GM12873 (cell line): ENCODE measurements around the gene CHPT1.

Experiments
- TF ChIP-seq, protein P1 (sequence below): IDR thresholded peaks from 2 replicates; pipeline ENCODE4 v1.5.1; 2012; ENCODE audit warnings: low read depth, mild to moderate bottlenecking, moderate library complexity, low read length, control low read depth; ENCODE audit not compliant: insufficient read depth; ENCODE audit errors: missing control alignments

CHPT1 gene

DNA sequence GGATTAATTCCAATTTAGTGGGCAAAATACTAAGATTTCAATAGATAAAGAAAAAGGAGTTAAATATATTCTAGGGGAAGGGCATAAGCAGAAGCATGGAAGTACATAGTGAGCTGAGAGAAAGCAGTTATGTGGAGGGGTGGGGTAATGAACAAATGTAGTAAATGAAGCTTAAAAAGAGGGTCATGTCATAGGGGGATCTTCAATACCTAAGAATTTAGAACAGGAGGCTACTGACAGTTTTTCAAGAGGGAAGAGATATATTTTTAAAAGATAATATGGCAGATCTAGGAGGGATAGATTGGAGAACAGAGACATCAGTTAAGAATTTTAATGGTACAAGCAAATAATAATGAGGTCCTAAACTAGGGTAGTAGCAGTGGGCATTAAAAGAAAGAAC is 32.4 kb downstream of the CHPT1 start:
- TF ChIP-seq, protein P1, sequence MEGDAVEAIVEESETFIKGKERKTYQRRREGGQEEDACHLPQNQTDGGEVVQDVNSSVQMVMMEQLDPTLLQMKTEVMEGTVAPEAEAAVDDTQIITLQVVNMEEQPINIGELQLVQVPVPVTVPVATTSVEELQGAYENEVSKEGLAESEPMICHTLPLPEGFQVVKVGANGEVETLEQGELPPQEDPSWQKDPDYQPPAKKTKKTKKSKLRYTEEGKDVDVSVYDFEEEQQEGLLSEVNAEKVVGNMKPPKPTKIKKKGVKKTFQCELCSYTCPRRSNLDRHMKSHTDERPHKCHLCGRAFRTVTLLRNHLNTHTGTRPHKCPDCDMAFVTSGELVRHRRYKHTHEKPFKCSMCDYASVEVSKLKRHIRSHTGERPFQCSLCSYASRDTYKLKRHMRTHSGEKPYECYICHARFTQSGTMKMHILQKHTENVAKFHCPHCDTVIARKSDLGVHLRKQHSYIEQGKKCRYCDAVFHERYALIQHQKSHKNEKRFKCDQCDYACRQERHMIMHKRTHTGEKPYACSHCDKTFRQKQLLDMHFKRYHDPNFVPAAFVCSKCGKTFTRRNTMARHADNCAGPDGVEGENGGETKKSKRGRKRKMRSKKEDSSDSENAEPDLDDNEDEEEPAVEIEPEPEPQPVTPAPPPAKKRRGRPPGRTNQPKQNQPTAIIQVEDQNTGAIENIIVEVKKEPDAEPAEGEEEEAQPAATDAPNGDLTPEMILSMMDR: no peak

DNA sequence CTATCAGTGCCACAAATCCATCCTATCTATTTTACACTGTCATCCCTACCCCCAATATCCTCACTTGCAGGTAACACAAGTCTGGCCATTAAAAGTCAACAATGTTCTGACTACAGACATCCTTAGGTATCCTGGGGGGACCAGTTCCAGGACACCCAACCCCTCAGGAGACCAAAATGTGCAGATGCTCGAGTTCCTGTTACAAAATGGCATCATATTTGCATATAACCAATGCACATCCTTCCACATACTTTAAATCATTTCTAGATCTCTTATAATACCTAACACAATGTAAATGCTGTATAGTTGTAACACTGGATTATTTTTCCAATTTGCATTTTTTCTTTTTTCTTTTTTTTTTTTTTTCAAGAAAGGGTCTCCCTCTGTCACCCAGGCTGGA is 34.9 kb downstream of the CHPT1 start:
- TF ChIP-seq, protein P1: no peak

DNA sequence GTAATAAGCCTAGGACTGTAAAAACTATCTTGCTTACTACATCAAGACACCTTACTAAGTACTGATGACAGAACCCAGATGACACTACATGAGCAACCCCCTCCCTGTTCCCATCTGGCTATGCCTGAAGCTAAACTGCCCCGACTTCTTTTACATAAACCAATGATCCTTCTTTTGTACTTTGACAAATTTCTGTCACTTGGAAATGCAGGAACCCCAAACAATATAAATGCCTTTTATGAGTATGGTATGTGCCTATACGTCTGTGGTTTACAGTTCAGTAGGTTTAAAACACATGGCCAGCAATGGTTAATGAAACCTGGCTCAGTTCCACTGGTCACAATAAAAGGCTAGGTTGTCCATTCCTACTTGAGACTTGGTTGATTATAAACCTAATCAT is 35.7 kb downstream of the CHPT1 start:
- TF ChIP-seq, protein P1: no peak

DNA sequence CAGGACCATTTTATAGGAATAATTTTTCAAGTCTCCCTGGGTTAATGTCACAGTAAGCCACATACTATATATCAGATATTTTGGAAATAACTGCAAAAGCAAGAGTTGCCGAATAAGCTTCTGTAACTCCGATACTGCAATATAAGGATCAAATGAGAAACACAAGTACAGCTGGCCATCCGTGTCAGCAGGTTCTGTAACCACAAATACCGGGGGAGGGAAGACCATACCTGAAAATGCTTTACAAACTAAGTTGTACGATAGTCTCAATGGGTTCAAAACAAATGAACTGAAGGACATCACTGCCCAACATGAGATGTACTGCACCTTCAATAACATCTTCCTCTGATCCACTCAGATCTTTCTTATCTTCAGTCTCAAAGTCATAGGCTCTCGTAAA is 40.0 kb downstream of the CHPT1 start:
- TF ChIP-seq, protein P1: no peak

DNA sequence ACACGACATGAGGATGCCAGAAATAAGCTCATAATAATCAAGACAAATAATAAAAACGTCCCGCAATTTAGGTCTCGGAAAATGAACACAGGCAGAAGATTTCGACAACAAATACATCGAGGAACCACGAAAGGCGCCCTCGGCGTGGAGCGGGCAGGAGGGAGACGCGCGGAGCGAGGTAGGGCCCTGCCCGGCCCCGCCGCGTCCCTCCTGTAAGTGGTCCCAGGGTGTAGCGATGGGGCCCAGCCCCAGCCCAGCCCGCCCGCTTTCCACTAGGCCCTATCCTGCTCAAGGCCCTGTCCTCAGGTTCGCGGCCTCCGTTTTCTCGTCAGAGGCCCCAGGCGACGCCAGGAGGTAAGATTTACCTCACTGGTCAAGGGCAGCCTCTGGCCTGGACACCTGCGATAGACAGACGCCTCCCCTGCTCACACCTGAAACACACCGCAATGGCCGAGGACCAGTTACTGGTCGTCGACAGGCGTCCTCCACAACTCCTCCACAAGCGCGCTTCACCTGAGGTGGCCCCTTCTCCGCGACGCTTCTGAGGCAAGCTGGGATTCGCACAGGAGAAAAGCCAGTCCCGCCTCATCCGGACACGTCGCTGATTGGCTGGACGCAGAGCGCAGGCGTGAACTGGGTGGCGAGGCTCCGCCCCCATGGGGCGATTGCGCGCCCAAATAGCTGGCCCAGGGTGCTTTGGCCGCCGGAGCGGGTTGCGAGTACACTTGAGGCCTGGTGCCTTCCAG is 41.7 kb downstream of the CHPT1 start, which contains the start of gene SYCP3:
Gene SYCP3, minus strand, starts transcription at position 543 of the 746 bp plus-strand sequence. CDS start 1,527 bp downstream, outside the sequence.
- TF ChIP-seq, protein P1: no peak

DNA sequence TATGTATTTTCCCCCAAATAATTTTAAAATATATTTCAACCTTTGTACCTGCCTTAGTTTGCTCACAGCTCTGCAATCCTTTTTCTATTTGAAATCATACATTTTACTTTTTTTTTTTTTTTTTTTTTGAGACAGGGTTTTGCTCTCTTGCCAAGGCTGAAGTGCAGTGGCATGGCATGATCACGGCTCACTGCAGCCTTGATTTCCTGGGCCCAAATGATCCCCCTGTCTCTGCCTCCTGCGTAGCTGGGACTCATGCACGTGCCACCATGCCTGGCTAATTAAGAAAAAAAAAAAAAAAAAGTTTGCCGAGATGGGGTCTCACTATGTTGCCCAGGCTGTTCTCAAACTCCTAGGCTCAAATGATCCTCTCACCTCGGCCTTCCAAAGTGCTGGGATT is 43.1 kb downstream of the CHPT1 start:
- TF ChIP-seq, protein P1: no peak

DNA sequence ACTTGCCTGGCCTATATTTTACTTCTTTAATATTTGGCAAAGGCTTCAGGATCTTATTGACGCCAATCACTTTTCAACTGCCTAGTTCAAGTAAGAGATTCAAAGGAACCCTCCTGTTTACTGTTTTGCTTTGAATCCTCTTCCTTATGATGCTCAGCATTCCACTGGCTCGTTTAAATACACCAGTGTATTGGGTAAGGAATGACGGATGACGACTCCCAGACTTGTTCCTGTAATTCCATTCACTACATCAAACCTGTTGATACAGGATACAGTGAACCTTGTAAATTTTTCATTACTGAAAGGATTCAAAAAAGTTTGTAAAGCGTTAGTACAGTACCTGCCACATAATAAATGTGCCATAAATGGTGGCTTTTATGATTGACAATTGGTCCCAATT is 43.5 kb downstream of the CHPT1 start:
- TF ChIP-seq, protein P1: no peak

DNA sequence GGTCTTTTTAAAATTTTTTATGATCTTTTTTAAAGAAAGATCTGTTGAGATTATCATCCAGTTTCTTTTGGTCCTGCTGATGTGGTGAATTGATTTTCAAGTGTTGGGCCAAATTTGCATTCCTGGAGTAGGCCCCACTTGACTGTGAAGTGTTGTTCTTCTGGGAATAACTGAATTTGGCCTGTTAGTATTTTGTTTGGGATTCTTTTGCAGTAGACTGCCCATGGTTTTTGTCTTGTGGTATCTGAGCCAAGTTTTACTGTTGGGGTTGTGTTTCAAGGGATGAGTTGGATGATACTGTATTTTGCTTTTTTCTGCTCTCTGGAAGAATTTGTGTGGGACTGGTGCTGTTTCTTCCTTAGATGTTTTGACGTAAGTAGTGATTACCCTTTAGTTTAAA is 45.8 kb downstream of the CHPT1 start:
- TF ChIP-seq, protein P1: no peak
